ENCODE data around the gene GPC5. TPM values are rescaled to one million over a fixed set of nuclear protein-coding genes. Genes with fewer than 3 reads are reported as not detected.
"Not testable (repeated sequence)": the region's sequence is repeated elsewhere in the genome, so short reads cannot be mapped to it uniquely, and the experiment has no call there.

GPC5 gene
- total RNA-seq, 2 donors from 2014 or later: 0.22 to 0.51 TPM

DNA sequence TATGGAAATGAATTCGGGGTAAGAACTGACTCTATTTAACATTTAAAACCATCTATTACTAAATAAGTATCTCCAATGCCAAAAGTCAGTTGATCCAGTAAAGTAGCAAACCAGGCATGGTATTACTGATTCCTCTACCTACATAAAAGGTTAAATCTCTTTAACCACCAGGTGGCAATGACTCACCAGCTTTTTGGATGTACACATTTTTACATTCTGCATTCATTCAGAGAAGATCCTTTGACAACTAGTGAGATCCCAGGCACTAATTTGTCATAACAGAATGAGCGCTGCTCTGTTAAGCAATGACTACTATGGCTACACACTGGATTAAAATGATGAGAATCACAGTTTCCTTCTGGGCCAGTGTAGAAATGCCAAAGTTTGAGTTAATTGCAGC is 1498.4 kb downstream of the GPC5 start:
- no peaks in the 10 kb centered on the region for H3K36me3 Mint-ChIP-seq (ENCODE audit: low read depth)
- WGBS, 2 experiments (ENCODE audit: insufficient coverage in 1 of 2, insufficient read length in 1 of 2): 97 to 100% methylated on average over 1 of the region's 2 CpGs
- H3K4me1 Mint-ChIP-seq: no peaks in the 10 kb centered on the region
- Histone ChIP-seq H3K27me3 (ENCODE audit: control insufficient read depth, insufficient read depth, low read length, poor library complexity, severe bottlenecking) (no peaks in the 10 kb centered on the region), H3K9ac (ENCODE audit: extremely low read depth, low read length, poor library complexity, severe bottlenecking) (no peak overlapping the region), H3K27ac (ENCODE audit: low read depth, low read length) (no peak overlapping the region), H3K4me1 (ENCODE audit: control insufficient read depth, insufficient read depth, low read length) (no peaks in the 10 kb centered on the region), H3K36me3 (ENCODE audit: control insufficient read depth, insufficient read depth, low read length) (no peaks in the 10 kb centered on the region), H3K9me3 (ENCODE audit: control insufficient read depth, low read length) (peaks cover 19% of the 10 kb centered on the region), H3K4me3 (ENCODE audit: low read length) (no peak overlapping the region)
- H3K9me3 Mint-ChIP-seq: peaks cover 8% of the 10 kb centered on the region
- TF ChIP-seq, protein P1, sequence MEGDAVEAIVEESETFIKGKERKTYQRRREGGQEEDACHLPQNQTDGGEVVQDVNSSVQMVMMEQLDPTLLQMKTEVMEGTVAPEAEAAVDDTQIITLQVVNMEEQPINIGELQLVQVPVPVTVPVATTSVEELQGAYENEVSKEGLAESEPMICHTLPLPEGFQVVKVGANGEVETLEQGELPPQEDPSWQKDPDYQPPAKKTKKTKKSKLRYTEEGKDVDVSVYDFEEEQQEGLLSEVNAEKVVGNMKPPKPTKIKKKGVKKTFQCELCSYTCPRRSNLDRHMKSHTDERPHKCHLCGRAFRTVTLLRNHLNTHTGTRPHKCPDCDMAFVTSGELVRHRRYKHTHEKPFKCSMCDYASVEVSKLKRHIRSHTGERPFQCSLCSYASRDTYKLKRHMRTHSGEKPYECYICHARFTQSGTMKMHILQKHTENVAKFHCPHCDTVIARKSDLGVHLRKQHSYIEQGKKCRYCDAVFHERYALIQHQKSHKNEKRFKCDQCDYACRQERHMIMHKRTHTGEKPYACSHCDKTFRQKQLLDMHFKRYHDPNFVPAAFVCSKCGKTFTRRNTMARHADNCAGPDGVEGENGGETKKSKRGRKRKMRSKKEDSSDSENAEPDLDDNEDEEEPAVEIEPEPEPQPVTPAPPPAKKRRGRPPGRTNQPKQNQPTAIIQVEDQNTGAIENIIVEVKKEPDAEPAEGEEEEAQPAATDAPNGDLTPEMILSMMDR (conservative IDR thresholded peaks at IDR 0.05): peak; percentile 77
- H3K27ac Mint-ChIP-seq: no peak overlapping the region
- no peak overlapping the region for H3K4me3 Mint-ChIP-seq
- H3K27me3 Mint-ChIP-seq (ENCODE audit: insufficient read depth): no peaks in the 10 kb centered on the region
- DNase-seq: peak; percentile 46

DNA sequence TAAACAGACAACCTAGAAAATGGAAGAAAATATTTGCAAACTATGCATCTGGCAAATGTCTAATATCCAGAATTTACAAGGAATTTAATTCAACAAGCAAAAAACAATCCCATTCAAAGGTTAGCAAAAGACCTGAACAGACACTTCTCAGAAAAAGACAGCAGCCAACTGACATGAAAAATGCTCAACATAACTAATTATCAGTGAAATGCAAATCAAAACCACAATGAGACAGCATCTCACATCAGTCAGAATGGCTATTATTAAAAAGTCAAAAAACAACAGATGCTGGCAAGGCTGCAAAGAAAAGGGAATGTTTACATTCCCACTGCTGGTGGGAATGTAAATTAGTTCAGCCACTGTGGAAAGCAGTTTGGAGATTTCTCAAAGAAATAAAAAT is 1500.5 kb downstream of the GPC5 start:
- peaks cover 19% of the 10 kb centered on the region for H3K9me3 ChIP-seq (ENCODE audit: control insufficient read depth, low read length)
- not testable (repeated sequence) for H3K27ac ChIP-seq (ENCODE audit: low read depth, low read length); H3K4me3 ChIP-seq (ENCODE audit: low read length); H3K4me1 ChIP-seq (ENCODE audit: control insufficient read depth, insufficient read depth, low read length); H3K9ac ChIP-seq (ENCODE audit: extremely low read depth, low read length, poor library complexity, severe bottlenecking); H3K27me3 Mint-ChIP-seq (ENCODE audit: insufficient read depth); H3K27me3 ChIP-seq (ENCODE audit: control insufficient read depth, insufficient read depth, low read length, poor library complexity, severe bottlenecking); H3K4me1 Mint-ChIP-seq; H3K27ac Mint-ChIP-seq; H3K9me3 Mint-ChIP-seq; DNase-seq; H3K36me3 ChIP-seq (ENCODE audit: control insufficient read depth, insufficient read depth, low read length); H3K4me3 Mint-ChIP-seq; H3K36me3 Mint-ChIP-seq (ENCODE audit: low read depth)

DNA sequence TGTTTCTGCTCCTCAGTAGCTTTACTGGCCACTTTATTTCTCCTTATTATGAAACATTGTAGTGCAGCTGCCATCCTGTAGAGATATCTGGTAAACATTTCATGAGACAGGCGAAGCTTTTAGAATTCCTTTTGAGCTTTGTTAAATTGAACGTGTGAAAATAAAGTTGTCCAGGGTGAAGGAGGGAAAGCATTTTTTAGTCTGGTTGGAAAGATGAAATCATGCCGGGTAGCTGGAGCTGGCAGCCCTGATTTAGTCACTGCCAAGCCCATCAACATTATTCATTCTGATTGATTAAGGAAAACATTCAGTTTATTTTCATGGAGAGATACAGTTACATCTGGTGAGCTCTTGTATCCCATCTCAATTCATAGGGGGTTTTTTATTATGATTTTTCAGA is 1502.0 kb downstream of the GPC5 start:
- Histone ChIP-seq H3K27me3 (ENCODE audit: control insufficient read depth, insufficient read depth, low read length, poor library complexity, severe bottlenecking) (no peaks in the 10 kb centered on the region), H3K4me1 (ENCODE audit: control insufficient read depth, insufficient read depth, low read length) (no peaks in the 10 kb centered on the region), H3K4me3 (ENCODE audit: low read length) (no peak overlapping the region), H3K27ac (ENCODE audit: low read depth, low read length) (no peak overlapping the region), H3K9ac (ENCODE audit: extremely low read depth, low read length, poor library complexity, severe bottlenecking) (no peak overlapping the region), H3K9me3 (ENCODE audit: control insufficient read depth, low read length) (peaks cover 25% of the 10 kb centered on the region), H3K36me3 (ENCODE audit: control insufficient read depth, insufficient read depth, low read length) (no peaks in the 10 kb centered on the region)
- H3K36me3 Mint-ChIP-seq (ENCODE audit: low read depth): no peaks in the 10 kb centered on the region
- WGBS, 2 experiments (ENCODE audit: insufficient coverage in 1 of 2, insufficient read length in 1 of 2): 92 to 95% methylated on average over 2 to 3 of the region's 3 CpGs
- no peak overlapping the region for H3K27ac Mint-ChIP-seq
- H3K4me3 Mint-ChIP-seq: no peak overlapping the region
- TF ChIP-seq, protein P1 (conservative IDR thresholded peaks at IDR 0.05): no peak
- no peaks in the 10 kb centered on the region for H3K27me3 Mint-ChIP-seq (ENCODE audit: insufficient read depth)
- H3K4me1 Mint-ChIP-seq: no peaks in the 10 kb centered on the region
- no peak for DNase-seq
- H3K9me3 Mint-ChIP-seq: peaks cover 12% of the 10 kb centered on the region

DNA sequence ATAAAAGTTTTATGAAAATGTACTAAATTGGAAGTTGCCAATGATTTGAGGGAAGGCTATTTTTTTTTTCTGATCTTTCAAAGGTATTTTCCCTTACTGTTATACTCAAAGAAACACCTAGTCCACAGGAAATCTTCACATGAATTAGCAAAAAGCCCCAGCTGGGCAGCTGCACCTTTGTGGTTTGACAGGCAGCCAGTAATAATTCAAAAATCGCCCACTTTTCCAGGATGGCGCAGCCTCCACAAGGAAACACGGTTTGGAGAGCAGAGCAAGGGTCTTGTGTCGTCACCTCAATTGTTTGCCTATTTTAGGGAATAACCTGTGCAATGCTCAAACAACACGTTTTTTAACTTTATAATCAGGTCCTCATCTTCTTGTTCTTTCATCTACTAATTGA is 1503.3 kb downstream of the GPC5 start:
- H3K27ac Mint-ChIP-seq: no peak overlapping the region
- peaks cover 28% of the 10 kb centered on the region for H3K9me3 ChIP-seq (ENCODE audit: control insufficient read depth, low read length)
- no peak overlapping the region for H3K9ac ChIP-seq (ENCODE audit: extremely low read depth, low read length, poor library complexity, severe bottlenecking)
- DNase-seq: no peak
- H3K36me3 ChIP-seq (ENCODE audit: control insufficient read depth, insufficient read depth, low read length): no peaks in the 10 kb centered on the region
- no peak overlapping the region for H3K4me3 Mint-ChIP-seq
- H3K4me3 ChIP-seq (ENCODE audit: low read length): no peak overlapping the region
- H3K36me3 Mint-ChIP-seq (ENCODE audit: low read depth): no peaks in the 10 kb centered on the region
- H3K4me1 Mint-ChIP-seq: no peaks in the 10 kb centered on the region
- TF ChIP-seq, protein P1 (conservative IDR thresholded peaks at IDR 0.05): no peak
- no peaks in the 10 kb centered on the region for H3K27me3 ChIP-seq (ENCODE audit: control insufficient read depth, insufficient read depth, low read length, poor library complexity, severe bottlenecking)
- H3K9me3 Mint-ChIP-seq: peaks cover 17% of the 10 kb centered on the region
- no peaks in the 10 kb centered on the region for H3K27me3 Mint-ChIP-seq (ENCODE audit: insufficient read depth)
- whole genome bisulfite sequencing, 2 experiments (ENCODE audit: insufficient coverage in 1 of 2, insufficient read length in 1 of 2): 64% methylated on average over 5 of the region's 5 CpGs; no CpG with 5 or more reads in 1 of the 2 experiments
- no peak overlapping the region for H3K27ac ChIP-seq (ENCODE audit: low read depth, low read length)
- H3K4me1 ChIP-seq (ENCODE audit: control insufficient read depth, insufficient read depth, low read length): no peaks in the 10 kb centered on the region
